ENCODE data around the gene R3HDM4.

R3HDM4 gene

GRCh38 chr19:872266-872951 lies 40.6 kb downstream of the R3HDM4 start:
- DNase-seq: no peak

GRCh38 chr19:871446-872265 lies 41.4 kb downstream of the R3HDM4 start:
- peak; percentile 22 for DNase-seq

GRCh38 chr19:870963-871401 lies 42.0 kb downstream of the R3HDM4 start:
- DNase-seq: peak; percentile 56

GRCh38 chr19:870314-870713 lies 42.7 kb downstream of the R3HDM4 start:
- no peak for DNase-seq

GRCh38 chr19:869245-870177 lies 43.5 kb downstream of the R3HDM4 start:
- DNase-seq: no peak

DNA sequence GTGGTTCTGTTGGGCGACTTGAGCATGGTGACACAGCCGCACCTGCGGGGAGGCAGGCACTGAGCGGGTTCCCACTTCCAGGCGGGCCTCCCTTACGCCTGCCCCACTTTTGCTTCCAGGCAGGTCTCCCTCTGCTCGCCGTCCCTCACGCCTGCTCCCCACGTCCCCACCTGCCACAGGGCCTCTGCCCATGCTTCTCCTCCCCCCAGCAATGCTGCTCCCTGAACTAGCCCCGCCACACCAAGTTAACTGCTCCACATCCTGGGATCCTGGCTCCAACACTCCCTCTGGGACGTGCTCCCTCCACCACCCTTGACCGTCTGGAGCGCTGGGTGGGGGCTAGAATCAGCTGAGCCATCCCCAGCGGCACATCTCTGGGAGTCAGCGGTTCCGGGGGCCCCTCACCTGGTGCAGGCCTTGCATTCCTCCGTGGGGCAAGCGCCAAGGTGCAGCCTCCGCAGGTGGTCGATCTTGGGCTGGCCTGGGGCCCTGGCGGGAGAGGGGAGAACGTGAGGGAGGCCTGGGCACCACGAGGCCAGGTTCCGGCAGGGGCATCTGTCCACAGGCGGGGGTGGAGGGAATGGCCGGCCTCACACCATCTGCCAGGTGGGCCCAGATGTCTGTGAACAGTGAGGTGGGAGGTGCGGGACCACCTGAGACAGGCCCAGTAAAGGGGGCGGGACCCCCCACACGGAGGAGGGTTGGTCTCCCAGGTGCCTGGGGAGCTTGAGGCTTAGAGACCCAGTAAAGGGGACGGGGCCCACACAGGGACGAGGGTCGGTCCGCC lies 44.4 kb downstream of the R3HDM4 start:
- no peak for DNase-seq

DNA sequence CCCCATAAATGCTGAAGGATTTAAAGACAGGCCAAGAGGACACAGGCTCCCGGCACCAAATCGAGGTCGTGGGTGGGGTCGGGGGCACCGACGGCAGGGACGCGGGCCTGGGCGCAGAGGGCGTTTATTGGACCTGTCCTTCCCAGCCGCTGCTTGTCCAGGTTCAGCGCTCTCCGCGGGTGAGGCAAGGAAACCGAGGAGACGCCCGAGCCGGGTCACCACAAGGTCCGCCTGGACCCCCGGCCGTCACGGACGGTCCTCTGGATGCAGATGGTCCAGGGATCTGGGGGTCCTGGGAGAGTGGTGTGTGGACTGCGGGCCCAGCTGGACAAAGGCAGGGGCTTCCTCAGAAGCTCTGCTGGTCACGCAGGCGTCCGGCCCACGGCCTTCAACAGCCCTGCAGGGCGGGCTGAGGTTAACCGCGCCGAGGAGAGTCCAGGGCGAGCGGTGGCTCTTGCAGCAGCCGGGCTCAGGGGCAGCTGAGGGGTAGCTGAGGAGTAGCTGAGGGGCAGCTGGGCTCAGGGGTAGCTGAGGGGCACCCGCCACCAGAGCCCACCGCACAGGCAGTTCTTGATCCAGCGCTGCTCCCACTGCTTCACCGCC lies 45.1 kb downstream of the R3HDM4 start:
- no peak for DNase-seq

GRCh38 chr19:867301-867793 lies 45.7 kb downstream of the R3HDM4 start:
- DNase-seq: no peak

DNA sequence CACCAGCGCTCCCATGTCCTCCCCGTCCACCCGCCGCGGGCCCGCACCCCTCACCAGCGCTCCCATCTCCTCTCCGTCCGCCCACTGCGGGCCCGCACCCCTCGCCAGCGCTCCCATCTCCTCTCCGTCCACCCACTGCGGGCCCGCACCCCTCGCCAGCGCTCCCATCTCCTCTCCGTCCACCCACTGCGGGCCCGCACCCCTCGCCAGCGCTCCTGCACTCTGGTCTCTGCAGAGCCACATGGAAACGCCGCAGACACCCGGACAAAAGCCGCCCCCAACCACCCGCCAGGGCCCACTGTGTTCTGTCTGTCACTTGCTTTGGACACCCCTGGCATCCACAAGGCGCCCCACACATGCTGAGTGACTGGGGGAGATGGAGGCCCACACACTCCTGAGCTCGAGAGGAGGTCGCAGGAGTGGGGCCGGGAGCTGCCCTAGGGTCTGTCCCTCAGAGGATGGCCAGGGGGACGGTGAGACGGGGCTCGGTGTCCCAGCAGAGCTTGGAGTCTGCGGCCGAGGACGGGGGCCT lies 46.2 kb downstream of the R3HDM4 start:
- DNase-seq: no peak

- DNase-seq: no peak
These were observed 49.8 kb downstream of the R3HDM4 start for GRCh38 chr19:863315-863620.

DNA sequence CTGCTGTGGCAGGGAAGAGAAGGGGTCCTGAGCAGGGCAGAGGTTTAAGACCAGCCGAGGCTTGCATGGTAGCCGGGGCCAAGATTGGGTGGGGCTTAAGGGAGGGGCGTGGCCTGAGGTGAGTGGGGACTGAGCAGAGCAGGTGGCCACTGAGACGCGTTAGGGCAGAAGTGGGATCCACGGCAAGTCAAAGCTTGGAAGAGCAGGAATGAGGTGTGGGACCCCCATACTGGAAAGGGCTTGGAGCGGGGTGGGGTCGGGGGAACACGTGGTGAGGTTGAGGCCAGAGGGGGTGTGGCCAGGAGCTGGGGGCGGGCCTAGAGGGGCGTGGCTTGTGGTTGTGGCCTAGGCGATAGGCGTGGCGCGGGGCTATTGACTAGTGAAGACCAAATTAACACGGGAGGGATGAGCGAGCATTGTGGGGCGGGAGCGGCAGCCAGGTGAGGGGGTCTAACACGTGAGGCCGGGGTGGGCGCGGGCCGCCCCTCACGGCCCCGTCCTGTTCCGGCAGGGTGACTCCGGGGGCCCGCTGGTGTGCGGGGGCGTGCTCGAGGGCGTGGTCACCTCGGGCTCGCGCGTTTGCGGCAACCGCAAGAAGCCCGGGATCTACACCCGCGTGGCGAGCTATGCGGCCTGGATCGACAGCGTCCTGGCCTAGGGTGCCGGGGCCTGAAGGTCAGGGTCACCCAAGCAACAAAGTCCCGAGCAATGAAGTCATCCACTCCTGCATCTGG lies 50.3 kb downstream of the R3HDM4 start:
- DNase-seq: peak; percentile 76

- peak; percentile 83 for DNase-seq
These were observed 51.1 kb downstream of the R3HDM4 start for GRCh38 chr19:861756-862580.

GRCh38 chr19:861141-861755 lies 51.8 kb downstream of the R3HDM4 start:
- DNase-seq: no peak

- no peak for DNase-seq
These were observed 53.9 kb downstream of the R3HDM4 start, which contains the start of gene CFD for GRCh38 chr19:858868-859843. CFD (plus strand) TSS chr19:859664; CDS start chr19:859690, 26 bp downstream.

DNA sequence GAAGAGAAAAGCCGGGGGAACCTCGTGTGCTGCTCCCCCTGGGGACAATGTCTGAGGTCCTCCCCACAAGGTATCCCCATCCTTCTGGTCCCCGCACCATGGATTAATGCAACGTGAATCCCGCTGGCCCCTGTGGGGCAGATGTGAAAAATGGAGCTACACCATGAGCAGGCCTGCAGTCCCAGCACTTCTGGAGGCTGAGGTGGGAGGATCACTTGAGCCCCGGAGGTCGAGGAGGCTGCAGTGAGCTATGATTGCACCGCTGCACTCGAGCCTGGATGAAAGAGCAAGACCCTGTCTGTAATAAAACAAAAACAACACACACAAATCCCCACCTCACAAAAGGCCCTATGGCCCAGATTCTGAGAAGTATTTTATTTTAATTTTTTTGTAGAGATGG lies 54.7 kb downstream of the R3HDM4 start:
- no peak for DNase-seq

DNA sequence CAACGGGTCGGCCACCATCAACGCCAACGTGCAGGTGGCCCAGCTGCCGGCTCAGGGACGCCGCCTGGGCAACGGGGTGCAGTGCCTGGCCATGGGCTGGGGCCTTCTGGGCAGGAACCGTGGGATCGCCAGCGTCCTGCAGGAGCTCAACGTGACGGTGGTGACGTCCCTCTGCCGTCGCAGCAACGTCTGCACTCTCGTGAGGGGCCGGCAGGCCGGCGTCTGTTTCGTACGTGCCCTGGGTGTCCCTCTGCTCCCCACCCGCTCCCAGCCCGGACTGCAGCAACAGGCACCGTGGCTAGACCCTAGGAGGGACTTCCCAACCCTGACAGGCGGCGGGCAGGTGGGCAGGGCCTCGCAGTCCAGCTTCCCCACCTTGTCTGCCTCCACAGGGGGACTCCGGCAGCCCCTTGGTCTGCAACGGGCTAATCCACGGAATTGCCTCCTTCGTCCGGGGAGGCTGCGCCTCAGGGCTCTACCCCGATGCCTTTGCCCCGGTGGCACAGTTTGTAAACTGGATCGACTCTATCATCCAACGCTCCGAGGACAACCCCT lies 57.4 kb downstream of the R3HDM4 start:
- no peak for DNase-seq

DNA sequence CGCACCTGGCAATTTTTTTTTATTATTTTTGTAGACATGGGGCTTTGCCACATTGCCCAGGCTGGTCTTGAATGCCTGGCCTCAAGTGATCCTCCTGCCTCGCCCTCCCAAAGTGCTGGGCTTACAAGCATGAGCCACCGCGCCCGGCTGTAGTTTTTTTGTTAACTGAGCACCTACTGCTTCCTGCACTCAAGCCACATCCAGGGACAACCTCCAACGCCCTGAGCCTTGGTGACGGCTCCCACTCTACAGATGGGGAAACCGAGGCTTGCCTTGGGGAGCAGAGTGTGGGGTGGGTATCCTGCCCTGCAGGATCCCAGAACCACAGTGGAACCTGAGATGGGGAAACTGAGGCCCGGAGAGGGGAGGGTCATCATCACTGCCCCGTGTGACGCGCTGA lies 57.9 kb downstream of the R3HDM4 start:
- no peak for DNase-seq

- DNase-seq: no peak
These were observed 58.5 kb downstream of the R3HDM4 start for GRCh38 chr19:854549-854948.

All from NCI-H2029 treated with DMSO at 0.1 percent for 48 hours (cell line).